Loucy (cell line): ENCODE data around the gene NABP2.
A peak's percentile ranks its signal among the peaks of the same experiment; 100 is the strongest.

ENCODE experiments used
- H2AFZ ChIP-seq: fragments of 200-600 bp; sonication (generic); 2 replicates; pipeline ENCODE4 v1.6.0; 2016; ENCODE audit warnings: antibody characterized with exemption, mild to moderate bottlenecking, low read length, moderate library complexity
- H3F3A ChIP-seq: fragments of 200-600 bp; 2 replicates; pipeline ENCODE4 v1.6.0; 2016; ENCODE audit warnings: antibody characterized with exemption, low read depth, mild to moderate bottlenecking
- H3K27me3 ChIP-seq: fragments of 200-600 bp; sonication (generic); 2 replicates; pipeline ENCODE4 v1.6.1; 2014; ENCODE audit warnings: low read length, mild to moderate bottlenecking; ENCODE audit not compliant: insufficient read depth, poor library complexity, severe bottlenecking
- H3K36me3 ChIP-seq: fragments of 200-600 bp; sonication (generic); 2 replicates; pipeline ENCODE4 v1.6.1; 2016; ENCODE audit warnings: low read length; ENCODE audit not compliant: insufficient read depth
- H3K4me1 ChIP-seq: fragments of 200-600 bp; sonication (generic); 2 replicates; pipeline ENCODE4 v1.5.1; 2014; ENCODE audit warnings: low read length, mild to moderate bottlenecking; ENCODE audit not compliant: insufficient read depth, poor library complexity, severe bottlenecking
- H3K4me2 ChIP-seq: fragments of 200-600 bp; sonication (generic); 2 replicates; pipeline ENCODE4 v1.6.0; 2014; ENCODE audit warnings: antibody characterized with exemption, low read length, low read depth, mild to moderate bottlenecking; ENCODE audit not compliant: poor library complexity, severe bottlenecking
- H3K4me3 ChIP-seq: fragments of 200-600 bp; sonication (generic); 2 replicates; pipeline ENCODE4 v1.5.1; 2014; ENCODE audit warnings: low read length, mild to moderate bottlenecking, mixed read lengths; ENCODE audit not compliant: poor library complexity, severe bottlenecking
- H3K79me2 ChIP-seq: fragments of 200-600 bp; sonication (generic); 2 replicates; pipeline ENCODE4 v1.6.1; 2014; ENCODE audit warnings: low read length; ENCODE audit not compliant: insufficient read depth
- H3K9ac ChIP-seq: fragments of 200-600 bp; sonication (generic); 2 replicates; pipeline ENCODE4 v1.6.0; 2014; ENCODE audit warnings: mild to moderate bottlenecking, low read depth, low read length, moderate library complexity; ENCODE audit not compliant: poor library complexity, severe bottlenecking
- H3K9me2 ChIP-seq: fragments of 200-600 bp; sonication (generic); replicated peaks from 2 replicates; pipeline ENCODE4 v1.6.1; 2016; ENCODE audit warnings: low read depth, low read length, mixed read lengths
- H3K9me3 ChIP-seq: fragments of 200-600 bp; sonication (generic); 2 replicates; pipeline ENCODE4 v1.6.1; 2014; ENCODE audit warnings: mild to moderate bottlenecking, antibody characterized with exemption, low read length, low read depth; ENCODE audit not compliant: insufficient read depth
- H4K20me1 ChIP-seq: fragments of 200-600 bp; sonication (generic); 2 replicates; pipeline ENCODE4 v1.6.0; 2014; ENCODE audit warnings: antibody characterized with exemption, low read length, mild to moderate bottlenecking; ENCODE audit not compliant: insufficient read depth, poor library complexity, severe bottlenecking
- EZH2phosphoT487 ChIP-seq: fragments of 200-600 bp; IDR thresholded peaks from 2 replicates; pipeline ENCODE4 v1.6.1; 2018; ENCODE audit warnings: antibody characterized with exemption, mild to moderate bottlenecking, moderate library complexity, borderline replicate concordance
- TF ChIP-seq, protein P1 (sequence below): fragments of 200-600 bp; sonication (generic); conservative IDR thresholded peaks from 2 replicates; pipeline ENCODE4 v1.5.1; 2014; ENCODE audit warnings: mild to moderate bottlenecking, antibody characterized with exemption, low read length

The NABP2 gene

DNA sequence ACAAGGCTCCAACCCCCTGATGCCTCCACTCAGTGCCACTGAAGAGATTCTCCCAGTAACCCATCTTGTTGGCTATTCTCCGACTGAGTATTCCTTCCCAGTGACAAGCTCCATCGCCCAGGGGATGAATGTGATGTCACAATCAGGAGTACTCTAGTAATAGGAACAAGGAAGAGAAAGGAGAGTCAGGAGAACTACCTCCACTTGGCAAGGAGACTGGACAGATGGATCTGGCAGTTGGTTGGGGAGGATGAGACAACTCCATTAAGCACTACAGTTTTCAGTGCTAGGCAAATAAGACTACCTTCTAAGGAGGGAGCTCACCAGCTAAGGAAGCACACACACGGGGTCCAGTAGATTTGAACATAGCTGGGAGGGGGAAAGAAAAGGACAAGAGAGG lies 7.7 kb upstream of the NABP2 start:
- H4K20me1 ChIP-seq: peaks cover 6% of the 10 kb centered on the region
- H3K4me3 ChIP-seq: no peak overlapping the region
- no peak overlapping the region for H3K4me2 ChIP-seq
- no peaks in the 10 kb centered on the region for H3K27me3 ChIP-seq
- no peaks in the 10 kb centered on the region for H3K9me2 ChIP-seq
- no peak overlapping the region for H3K9ac ChIP-seq
- H3K4me1 ChIP-seq: peaks cover 8% of the 10 kb centered on the region
- no peaks in the 10 kb centered on the region for H3F3A ChIP-seq
- peaks cover 22% of the 10 kb centered on the region; the same call in 1 of the 2 replicates for H3K36me3 ChIP-seq
- H2AFZ ChIP-seq: no peak overlapping the region
- peaks cover 17% of the 10 kb centered on the region for H3K79me2 ChIP-seq
- TF ChIP-seq, protein P1, sequence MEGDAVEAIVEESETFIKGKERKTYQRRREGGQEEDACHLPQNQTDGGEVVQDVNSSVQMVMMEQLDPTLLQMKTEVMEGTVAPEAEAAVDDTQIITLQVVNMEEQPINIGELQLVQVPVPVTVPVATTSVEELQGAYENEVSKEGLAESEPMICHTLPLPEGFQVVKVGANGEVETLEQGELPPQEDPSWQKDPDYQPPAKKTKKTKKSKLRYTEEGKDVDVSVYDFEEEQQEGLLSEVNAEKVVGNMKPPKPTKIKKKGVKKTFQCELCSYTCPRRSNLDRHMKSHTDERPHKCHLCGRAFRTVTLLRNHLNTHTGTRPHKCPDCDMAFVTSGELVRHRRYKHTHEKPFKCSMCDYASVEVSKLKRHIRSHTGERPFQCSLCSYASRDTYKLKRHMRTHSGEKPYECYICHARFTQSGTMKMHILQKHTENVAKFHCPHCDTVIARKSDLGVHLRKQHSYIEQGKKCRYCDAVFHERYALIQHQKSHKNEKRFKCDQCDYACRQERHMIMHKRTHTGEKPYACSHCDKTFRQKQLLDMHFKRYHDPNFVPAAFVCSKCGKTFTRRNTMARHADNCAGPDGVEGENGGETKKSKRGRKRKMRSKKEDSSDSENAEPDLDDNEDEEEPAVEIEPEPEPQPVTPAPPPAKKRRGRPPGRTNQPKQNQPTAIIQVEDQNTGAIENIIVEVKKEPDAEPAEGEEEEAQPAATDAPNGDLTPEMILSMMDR: no peak
- TF ChIP-seq EZH2phosphoT487: no peak
- no peaks in the 10 kb centered on the region for H3K9me3 ChIP-seq

DNA sequence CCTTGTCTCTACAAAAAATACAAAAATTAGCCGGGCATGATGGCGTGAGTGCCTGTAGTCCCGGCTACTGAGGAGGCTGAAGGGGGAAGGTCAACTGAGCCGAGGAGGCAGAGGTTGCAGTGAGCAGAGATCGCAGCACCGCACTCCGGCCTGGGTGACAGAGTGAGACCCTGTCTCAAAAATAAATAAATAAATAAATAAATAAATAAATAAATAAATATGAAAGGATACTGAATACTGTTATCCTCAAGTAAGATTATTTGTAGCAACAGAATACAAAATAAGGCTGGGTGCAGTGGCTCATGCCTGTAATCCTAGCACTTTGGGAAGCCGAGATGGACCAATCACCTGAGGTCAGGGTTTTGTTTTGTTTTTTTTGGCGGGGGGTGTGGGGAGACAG lies 4.3 kb upstream of the NABP2 start:
- Histone ChIP-seq H3K27me3 (no peaks in the 10 kb centered on the region), H3F3A (no peaks in the 10 kb centered on the region), H3K9me2 (no peaks in the 10 kb centered on the region), H3K9ac (no peak overlapping the region), H2AFZ (no peak overlapping the region), H3K36me3 (no peaks in the 10 kb centered on the region; the same call in 1 of the 2 replicates), H3K4me2 (no peak overlapping the region), H3K4me1 (peaks cover 22% of the 10 kb centered on the region), H3K79me2 (peaks cover 25% of the 10 kb centered on the region), H3K9me3 (no peaks in the 10 kb centered on the region), H3K4me3 (no peak overlapping the region), H4K20me1 (peaks cover 6% of the 10 kb centered on the region)
- TF ChIP-seq EZH2phosphoT487: no peak
- TF ChIP-seq, protein P1: no peak

GRCh38 chr12:56220611-56221231 lies 3.4 kb upstream of the NABP2 start:
- Histone ChIP-seq H3K4me2 (peak overlapping the region; percentile 98), H3K9me3 (no peaks in the 10 kb centered on the region), H3K4me1 (peaks cover 28% of the 10 kb centered on the region), H3K9me2 (no peaks in the 10 kb centered on the region), H3K27me3 (no peaks in the 10 kb centered on the region), H4K20me1 (peaks cover 6% of the 10 kb centered on the region), H3K9ac (peak overlapping the region; percentile 89), H3K79me2 (peaks cover 25% of the 10 kb centered on the region), H2AFZ (no peak overlapping the region), H3K4me3 (peak overlapping the region; percentile 90), H3F3A (no peaks in the 10 kb centered on the region), H3K36me3 (no peaks in the 10 kb centered on the region)
- TF ChIP-seq, protein P1: no peak
- TF ChIP-seq EZH2phosphoT487: no peak
